ENCODE measurements around the gene HNF1A. TPM values are rescaled to one million over a fixed set of nuclear protein-coding genes. Genes with fewer than 3 reads are reported as not detected.

The HNF1A gene
- total and polyA plus RNA-seq, 2 of the 13 experiments (the other 11 are each of a cell fraction or from before 2014, with no cell fraction given): 13.4 to 34.7 TPM

DNA sequence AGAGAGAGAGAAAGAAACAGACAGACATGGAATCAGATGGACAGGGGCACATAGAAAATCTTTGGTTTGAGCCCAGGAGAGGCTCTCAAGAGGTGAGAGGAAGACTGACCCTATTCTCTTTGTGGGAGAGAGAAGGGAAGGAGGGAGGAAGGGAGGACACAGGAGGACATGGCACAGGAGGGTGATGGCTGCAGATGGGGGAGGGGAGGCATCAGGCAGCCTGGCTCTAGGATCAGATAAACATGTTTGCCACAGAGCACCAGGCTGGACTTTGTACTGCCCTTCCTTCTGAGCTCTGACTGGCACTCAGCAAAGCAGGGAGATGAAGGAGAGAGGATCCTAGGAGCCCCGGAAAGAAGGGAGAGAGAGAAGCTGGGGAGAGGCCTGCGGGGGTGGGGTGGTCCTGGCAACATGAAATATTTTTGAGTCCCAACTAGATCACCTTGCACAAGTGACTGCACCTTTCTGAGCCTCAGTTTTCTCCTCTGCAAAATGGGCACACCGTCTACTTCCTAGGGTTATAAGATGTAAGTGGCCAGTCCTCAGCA is 6.1 kb downstream of the HNF1A start (continued):
- TF ChIP-seq ZMYM3 (CRISPR knock-in tag; IDR thresholded peaks at IDR 0.05) (peak; percentile 98), CEBPG (CRISPR knock-in tag; IDR thresholded peaks at IDR 0.05) (0 out of 2 replicates have a peak, but pooled peaks have one; percentile 4), RAD51 (IDR thresholded peaks at IDR 0.05; ENCODE audit: borderline replicate concordance) (no peak), ZNF350 (CRISPR knock-in tag; IDR thresholded peaks at IDR 0.05; ENCODE audit: borderline replicate concordance, low read depth) (0 out of 2 replicates have a peak, but pooled peaks have one; percentile 17), ZNF7 (CRISPR knock-in tag; IDR thresholded peaks at IDR 0.05) (no peak), MZF1 (CRISPR knock-in tag; IDR thresholded peaks at IDR 0.05; ENCODE audit: borderline replicate concordance) (no peak), SPEN (CRISPR knock-in tag; IDR thresholded peaks at IDR 0.05; ENCODE audit: low read depth) (no peak), ZNF550 (CRISPR knock-in tag; IDR thresholded peaks at IDR 0.05; ENCODE audit: borderline replicate concordance) (no peak), ZNF557 (CRISPR knock-in tag; IDR thresholded peaks at IDR 0.05) (no peak), SALL2 (CRISPR knock-in tag; IDR thresholded peaks at IDR 0.05) (no peak), SNRNP70 (IDR thresholded peaks at IDR 0.05; ENCODE audit: low read depth, low read length) (no peak), ZNF614 (CRISPR knock-in tag; IDR thresholded peaks at IDR 0.05; ENCODE audit: borderline replicate concordance) (peak; percentile 34; the same call in 1 of the 2 replicates), JUN (CRISPR knock-in tag; IDR thresholded peaks at IDR 0.05) (0 out of 2 replicates have a peak, but pooled peaks have one; percentile 47), ZNF746 (CRISPR knock-in tag; IDR thresholded peaks at IDR 0.05) (peak; percentile 76), SP2 (CRISPR knock-in tag; IDR thresholded peaks at IDR 0.05) (no peak), ZNF180 (CRISPR knock-in tag; IDR thresholded peaks at IDR 0.05; ENCODE audit: borderline replicate concordance, low read depth) (no peak), PLRG1 (conservative IDR thresholded peaks at IDR 0.05) (no peak)
- TF ChIP-seq, protein P1, sequence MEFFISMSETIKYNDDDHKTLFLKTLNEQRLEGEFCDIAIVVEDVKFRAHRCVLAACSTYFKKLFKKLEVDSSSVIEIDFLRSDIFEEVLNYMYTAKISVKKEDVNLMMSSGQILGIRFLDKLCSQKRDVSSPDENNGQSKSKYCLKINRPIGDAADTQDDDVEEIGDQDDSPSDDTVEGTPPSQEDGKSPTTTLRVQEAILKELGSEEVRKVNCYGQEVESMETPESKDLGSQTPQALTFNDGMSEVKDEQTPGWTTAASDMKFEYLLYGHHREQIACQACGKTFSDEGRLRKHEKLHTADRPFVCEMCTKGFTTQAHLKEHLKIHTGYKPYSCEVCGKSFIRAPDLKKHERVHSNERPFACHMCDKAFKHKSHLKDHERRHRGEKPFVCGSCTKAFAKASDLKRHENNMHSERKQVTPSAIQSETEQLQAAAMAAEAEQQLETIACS (CRISPR knock-in tag; IDR thresholded peaks at IDR 0.05): no peak
- TF ChIP-seq, protein P2, sequence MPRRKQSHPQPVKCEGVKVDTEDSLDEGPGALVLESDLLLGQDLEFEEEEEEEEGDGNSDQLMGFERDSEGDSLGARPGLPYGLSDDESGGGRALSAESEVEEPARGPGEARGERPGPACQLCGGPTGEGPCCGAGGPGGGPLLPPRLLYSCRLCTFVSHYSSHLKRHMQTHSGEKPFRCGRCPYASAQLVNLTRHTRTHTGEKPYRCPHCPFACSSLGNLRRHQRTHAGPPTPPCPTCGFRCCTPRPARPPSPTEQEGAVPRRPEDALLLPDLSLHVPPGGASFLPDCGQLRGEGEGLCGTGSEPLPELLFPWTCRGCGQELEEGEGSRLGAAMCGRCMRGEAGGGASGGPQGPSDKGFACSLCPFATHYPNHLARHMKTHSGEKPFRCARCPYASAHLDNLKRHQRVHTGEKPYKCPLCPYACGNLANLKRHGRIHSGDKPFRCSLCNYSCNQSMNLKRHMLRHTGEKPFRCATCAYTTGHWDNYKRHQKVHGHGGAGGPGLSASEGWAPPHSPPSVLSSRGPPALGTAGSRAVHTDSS (CRISPR knock-in tag; conservative IDR thresholded peaks at IDR 0.05): no peak
- TF ChIP-seq, protein P3, sequence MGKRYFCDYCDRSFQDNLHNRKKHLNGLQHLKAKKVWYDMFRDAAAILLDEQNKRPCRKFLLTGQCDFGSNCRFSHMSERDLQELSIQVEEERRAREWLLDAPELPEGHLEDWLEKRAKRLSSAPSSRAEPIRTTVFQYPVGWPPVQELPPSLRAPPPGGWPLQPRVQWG (CRISPR knock-in tag; IDR thresholded peaks at IDR 0.05; ENCODE audit: borderline replicate concordance, low read depth): no peak
- TF ChIP-seq, protein P4, sequence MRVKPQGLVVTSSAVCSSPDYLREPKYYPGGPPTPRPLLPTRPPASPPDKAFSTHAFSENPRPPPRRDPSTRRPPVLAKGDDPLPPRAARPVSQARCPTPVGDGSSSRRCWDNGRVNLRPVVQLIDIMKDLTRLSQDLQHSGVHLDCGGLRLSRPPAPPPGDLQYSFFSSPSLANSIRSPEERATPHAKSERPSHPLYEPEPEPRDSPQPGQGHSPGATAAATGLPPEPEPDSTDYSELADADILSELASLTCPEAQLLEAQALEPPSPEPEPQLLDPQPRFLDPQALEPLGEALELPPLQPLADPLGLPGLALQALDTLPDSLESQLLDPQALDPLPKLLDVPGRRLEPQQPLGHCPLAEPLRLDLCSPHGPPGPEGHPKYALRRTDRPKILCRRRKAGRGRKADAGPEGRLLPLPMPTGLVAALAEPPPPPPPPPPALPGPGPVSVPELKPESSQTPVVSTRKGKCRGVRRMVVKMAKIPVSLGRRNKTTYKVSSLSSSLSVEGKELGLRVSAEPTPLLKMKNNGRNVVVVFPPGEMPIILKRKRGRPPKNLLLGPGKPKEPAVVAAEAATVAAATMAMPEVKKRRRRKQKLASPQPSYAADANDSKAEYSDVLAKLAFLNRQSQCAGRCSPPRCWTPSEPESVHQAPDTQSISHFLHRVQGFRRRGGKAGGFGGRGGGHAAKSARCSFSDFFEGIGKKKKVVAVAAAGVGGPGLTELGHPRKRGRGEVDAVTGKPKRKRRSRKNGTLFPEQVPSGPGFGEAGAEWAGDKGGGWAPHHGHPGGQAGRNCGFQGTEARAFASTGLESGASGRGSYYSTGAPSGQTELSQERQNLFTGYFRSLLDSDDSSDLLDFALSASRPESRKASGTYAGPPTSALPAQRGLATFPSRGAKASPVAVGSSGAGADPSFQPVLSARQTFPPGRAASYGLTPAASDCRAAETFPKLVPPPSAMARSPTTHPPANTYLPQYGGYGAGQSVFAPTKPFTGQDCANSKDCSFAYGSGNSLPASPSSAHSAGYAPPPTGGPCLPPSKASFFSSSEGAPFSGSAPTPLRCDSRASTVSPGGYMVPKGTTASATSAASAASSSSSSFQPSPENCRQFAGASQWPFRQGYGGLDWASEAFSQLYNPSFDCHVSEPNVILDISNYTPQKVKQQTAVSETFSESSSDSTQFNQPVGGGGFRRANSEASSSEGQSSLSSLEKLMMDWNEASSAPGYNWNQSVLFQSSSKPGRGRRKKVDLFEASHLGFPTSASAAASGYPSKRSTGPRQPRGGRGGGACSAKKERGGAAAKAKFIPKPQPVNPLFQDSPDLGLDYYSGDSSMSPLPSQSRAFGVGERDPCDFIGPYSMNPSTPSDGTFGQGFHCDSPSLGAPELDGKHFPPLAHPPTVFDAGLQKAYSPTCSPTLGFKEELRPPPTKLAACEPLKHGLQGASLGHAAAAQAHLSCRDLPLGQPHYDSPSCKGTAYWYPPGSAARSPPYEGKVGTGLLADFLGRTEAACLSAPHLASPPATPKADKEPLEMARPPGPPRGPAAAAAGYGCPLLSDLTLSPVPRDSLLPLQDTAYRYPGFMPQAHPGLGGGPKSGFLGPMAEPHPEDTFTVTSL (CRISPR knock-in tag; IDR thresholded peaks at IDR 0.05; ENCODE audit: borderline replicate concordance): peak; percentile 31; the same call in 1 of the 2 replicates
- TF ChIP-seq, protein P5, sequence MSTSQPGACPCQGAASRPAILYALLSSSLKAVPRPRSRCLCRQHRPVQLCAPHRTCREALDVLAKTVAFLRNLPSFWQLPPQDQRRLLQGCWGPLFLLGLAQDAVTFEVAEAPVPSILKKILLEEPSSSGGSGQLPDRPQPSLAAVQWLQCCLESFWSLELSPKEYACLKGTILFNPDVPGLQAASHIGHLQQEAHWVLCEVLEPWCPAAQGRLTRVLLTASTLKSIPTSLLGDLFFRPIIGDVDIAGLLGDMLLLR (CRISPR knock-in tag; IDR thresholded peaks at IDR 0.05): no peak

Measured in HepG2 (cell line).